GM06990 (cell line): ENCODE results near the gene TBKBP1.

Experiments used
- DNase-seq: peaks from one replicate; pipeline ENCODE4 v3.0.0-alpha.2; 2011; ENCODE audit not compliant: insufficient read length; ENCODE audit errors: extremely low read depth
- H3K27me3 ChIP-seq: replicated peaks from 2 replicates; pipeline ENCODE4 v1.6.0; 2011; ENCODE audit warnings: low read length; ENCODE audit not compliant: control insufficient read depth, insufficient read depth
- H3K36me3 ChIP-seq: 2 replicates; pipeline ENCODE4 v1.5.1; 2011; ENCODE audit warnings: low read length; ENCODE audit not compliant: control insufficient read depth, insufficient read depth
- H3K4me3 ChIP-seq: replicated peaks from 2 replicates; pipeline ENCODE4 v1.5.1; 2011; ENCODE audit warnings: low read depth, mild to moderate bottlenecking, control low read depth, low read length
- TF ChIP-seq, protein P1 (sequence below): IDR thresholded peaks from 2 replicates; pipeline ENCODE4 v1.5.1; 2011; ENCODE audit warnings: low read length, control low read depth, mild to moderate bottlenecking, inconsistent platforms; ENCODE audit not compliant: insufficient read depth, poor library complexity, severe bottlenecking

The TBKBP1 gene

GRCh38 chr17:47707056-47707804 lies 13.3 kb downstream of the TBKBP1 start:
- no peaks in the 10 kb centered on the region for H3K36me3 ChIP-seq
- H3K4me3 ChIP-seq: no peak overlapping the region
- DNase-seq: no peak
- TF ChIP-seq, protein P1, sequence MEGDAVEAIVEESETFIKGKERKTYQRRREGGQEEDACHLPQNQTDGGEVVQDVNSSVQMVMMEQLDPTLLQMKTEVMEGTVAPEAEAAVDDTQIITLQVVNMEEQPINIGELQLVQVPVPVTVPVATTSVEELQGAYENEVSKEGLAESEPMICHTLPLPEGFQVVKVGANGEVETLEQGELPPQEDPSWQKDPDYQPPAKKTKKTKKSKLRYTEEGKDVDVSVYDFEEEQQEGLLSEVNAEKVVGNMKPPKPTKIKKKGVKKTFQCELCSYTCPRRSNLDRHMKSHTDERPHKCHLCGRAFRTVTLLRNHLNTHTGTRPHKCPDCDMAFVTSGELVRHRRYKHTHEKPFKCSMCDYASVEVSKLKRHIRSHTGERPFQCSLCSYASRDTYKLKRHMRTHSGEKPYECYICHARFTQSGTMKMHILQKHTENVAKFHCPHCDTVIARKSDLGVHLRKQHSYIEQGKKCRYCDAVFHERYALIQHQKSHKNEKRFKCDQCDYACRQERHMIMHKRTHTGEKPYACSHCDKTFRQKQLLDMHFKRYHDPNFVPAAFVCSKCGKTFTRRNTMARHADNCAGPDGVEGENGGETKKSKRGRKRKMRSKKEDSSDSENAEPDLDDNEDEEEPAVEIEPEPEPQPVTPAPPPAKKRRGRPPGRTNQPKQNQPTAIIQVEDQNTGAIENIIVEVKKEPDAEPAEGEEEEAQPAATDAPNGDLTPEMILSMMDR: no peak
- H3K27me3 ChIP-seq: no peaks in the 10 kb centered on the region; the same call in none of the 2 replicates

DNA sequence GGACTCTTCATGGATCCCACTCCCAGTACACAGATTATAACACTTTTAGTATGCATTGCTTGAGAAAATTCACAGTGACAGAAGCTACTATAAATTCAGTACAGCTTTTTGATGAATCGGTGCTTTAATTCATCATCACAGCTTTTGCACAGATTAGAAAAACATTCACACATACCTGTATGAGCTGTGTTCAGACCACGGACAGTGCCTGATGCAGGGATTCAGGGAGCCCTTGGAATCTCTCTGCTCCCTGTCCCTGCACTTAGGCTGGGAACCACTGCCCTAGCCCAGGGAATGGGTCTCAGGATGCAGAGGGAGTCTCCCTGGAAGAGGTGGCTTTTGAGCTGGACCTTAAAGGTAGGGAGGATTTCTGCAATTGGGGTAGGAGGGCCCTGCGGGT lies 13.9 kb downstream of the TBKBP1 start:
- Histone ChIP-seq H3K36me3 (no peaks in the 10 kb centered on the region), H3K4me3 (no peak overlapping the region), H3K27me3 (no peaks in the 10 kb centered on the region; the same call in none of the 2 replicates)
- TF ChIP-seq, protein P1: no peak
- DNase-seq: no peak

DNA sequence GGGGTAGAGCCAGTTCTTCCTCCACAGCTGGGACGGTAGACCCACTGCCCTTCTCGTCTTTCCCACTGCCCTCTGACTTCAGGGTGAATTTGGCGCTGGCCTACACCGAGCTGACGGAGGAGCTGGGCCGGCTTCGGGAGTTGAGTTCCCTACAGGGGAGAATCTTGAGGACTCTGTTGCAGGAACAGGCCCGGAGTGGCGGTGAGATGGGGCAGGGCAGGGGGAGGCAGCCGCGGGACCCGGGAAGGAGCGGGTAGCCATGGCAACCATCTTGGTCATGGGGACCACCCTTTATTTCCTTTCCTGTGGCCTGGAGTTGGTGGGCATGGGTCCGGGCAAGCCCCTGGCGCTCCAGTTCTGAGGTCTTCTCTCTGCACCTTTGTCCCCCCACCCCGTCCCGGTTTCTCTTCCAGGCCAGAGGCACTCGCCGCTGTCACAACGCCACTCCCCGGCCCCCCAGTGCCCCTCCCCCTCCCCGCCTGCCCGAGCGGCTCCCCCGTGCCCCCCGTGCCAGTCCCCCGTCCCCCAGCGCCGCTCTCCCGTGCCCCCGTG lies 14.4 kb downstream of the TBKBP1 start:
- H3K36me3 ChIP-seq: no peaks in the 10 kb centered on the region
- DNase-seq: no peak
- TF ChIP-seq, protein P1: no peak
- no peak overlapping the region for H3K4me3 ChIP-seq
- H3K27me3 ChIP-seq: no peaks in the 10 kb centered on the region; the same call in none of the 2 replicates

DNA sequence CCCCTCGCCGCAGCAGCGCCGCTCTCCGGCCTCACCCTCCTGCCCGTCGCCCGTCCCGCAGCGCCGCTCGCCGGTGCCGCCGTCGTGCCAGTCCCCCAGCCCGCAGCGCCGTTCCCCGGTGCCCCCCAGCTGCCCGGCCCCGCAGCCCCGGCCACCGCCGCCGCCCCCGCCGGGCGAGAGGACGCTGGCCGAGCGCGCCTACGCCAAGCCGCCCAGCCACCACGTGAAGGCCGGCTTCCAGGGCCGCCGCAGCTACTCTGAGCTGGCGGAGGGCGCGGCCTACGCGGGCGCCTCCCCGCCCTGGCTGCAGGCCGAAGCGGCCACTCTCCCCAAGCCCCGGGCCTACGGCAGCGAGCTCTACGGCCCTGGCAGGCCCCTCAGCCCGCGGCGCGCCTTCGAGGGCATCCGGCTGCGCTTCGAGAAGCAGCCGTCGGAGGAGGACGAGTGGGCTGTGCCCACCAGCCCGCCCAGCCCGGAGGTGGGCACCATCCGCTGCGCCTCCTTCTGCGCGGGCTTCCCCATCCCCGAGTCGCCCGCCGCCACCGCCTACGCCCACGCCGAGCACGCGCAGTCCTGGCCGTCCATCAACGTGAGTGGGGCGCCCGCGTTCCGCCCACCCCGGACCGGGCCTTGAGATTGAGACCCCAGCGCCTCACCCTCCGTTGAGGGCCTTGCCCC lies 15.0 kb downstream of the TBKBP1 start:
- Histone ChIP-seq H3K4me3 (no peak overlapping the region), H3K36me3 (no peaks in the 10 kb centered on the region), H3K27me3 (no peaks in the 10 kb centered on the region; the same call in none of the 2 replicates)
- TF ChIP-seq, protein P1: no peak
- DNase-seq: no peak

- TF ChIP-seq, protein P1: no peak
- DNase-seq: no peak
- Histone ChIP-seq H3K27me3 (no peaks in the 10 kb centered on the region; the same call in none of the 2 replicates), H3K4me3 (no peak overlapping the region), H3K36me3 (no peaks in the 10 kb centered on the region)
These were observed 15.6 kb downstream of the TBKBP1 start for GRCh38 chr17:47709594-47709993.
